Heart left ventricle (tissue), 13 donors: Measurements from ENCODE around the gene CACNB1.

ENCODE experiments used
- CTCF ChIP-seq, 12 donors: fragments of 200-600 bp; sonication (generic) in 4 of 12; IDR thresholded peaks; one replicate each; pipeline versions ENCODE4 v1.5.0 to v1.8.0; 2018 to 2022; ENCODE audit warnings: antibody characterized with exemption in 12 of 12, mild to moderate bottlenecking in 5 of 12
- POLR2A ChIP-seq, 2 donors: fragments of 450-650 bp; IDR thresholded peaks; one replicate each; pipeline ENCODE4 v1.6.1; 2017; ENCODE audit warnings: antibody characterized with exemption in 2 of 2, mild to moderate bottlenecking in 2 of 2, moderate library complexity in 2 of 2
- donor health status: ischemic (EF 13 %, LVEDD 7.1; RV severe dilation, severe dysfunction).
- donor health status: DM: no; HTN: yes; CAD: no.
- donor health status: DM: no; HTN: no; CAD: no.
- donor health status: ischemic (EF 25% LVEDD 6.9; RV normal size, moderate dysfunction).
- donor health status: ischemic (EF 25% LVEDD 5.7; RV mildly dilated, moderate dysfunction).
- donor health status: ischemic (EF 35%, LVEDD 5.7; RV mildly dilated, moderate dysfunction).
- donor health status: nonischemic (EF 11% LVEDD 7.7; RV severe dilation, severe dysfunction).
- donor health status: DM: yes; HTN: yes; CAD: no.
- donor health status: PGD.
- donor health status: ischemic (EF 29% LVEDD 5.4; RV normal size, mild dysfunction).
- donor health status: nonischemic (EF 23%, LVEDD 6.1; RV moderate dilation, normal function).

DNA sequence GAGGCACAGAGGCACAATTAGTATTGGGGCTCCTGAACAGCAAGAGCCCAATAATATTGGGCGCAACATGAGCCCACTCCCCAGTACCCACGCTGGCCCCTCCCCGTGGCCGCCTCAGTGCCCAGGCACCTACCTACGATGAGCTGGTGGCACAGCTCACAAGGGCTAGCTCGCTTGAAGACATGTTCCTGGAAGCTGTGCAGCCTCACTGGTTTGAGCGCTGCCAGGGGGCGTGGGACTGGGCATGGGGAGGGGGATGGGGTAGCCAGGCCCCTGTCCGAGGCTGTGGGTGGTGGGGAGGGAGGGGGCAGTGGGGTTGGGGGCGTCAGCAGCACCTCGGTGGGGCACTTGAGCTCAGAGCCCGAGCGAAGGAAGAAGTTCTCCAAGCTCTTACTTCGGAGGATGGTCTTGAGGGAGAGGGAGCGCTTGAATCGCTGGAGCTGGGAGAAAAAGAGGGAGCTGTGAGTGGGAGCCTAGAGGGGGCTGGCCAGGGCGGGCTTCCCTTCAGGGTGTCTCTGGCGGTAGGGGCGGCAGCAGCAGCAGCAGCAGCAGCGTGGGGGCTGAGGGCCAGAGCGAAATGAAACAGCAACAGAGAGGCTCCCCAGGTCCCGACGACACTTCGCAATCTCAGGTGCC lies 20.4 kb upstream of the CACNB1 start:
- TF ChIP-seq CTCF (IDR thresholded peaks at IDR 0.05) (no peak), POLR2A (IDR thresholded peaks at IDR 0.05) (no peak)
